Activated CD8-positive, alpha-beta memory T cell treated with anti-CD3 and anti-CD28 coated beads, Interleukin-2, amount 50 U/mL, for 4 hours (primary cell): Measurements from ENCODE around the gene CYP8B1.

Source experiments
- DNase-seq: peaks from one replicate; pipeline ENCODE4 v3.0.0-alpha.2; 2020

Gene CYP8B1, protein sequence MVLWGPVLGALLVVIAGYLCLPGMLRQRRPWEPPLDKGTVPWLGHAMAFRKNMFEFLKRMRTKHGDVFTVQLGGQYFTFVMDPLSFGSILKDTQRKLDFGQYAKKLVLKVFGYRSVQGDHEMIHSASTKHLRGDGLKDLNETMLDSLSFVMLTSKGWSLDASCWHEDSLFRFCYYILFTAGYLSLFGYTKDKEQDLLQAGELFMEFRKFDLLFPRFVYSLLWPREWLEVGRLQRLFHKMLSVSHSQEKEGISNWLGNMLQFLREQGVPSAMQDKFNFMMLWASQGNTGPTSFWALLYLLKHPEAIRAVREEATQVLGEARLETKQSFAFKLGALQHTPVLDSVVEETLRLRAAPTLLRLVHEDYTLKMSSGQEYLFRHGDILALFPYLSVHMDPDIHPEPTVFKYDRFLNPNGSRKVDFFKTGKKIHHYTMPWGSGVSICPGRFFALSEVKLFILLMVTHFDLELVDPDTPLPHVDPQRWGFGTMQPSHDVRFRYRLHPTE

DNA sequence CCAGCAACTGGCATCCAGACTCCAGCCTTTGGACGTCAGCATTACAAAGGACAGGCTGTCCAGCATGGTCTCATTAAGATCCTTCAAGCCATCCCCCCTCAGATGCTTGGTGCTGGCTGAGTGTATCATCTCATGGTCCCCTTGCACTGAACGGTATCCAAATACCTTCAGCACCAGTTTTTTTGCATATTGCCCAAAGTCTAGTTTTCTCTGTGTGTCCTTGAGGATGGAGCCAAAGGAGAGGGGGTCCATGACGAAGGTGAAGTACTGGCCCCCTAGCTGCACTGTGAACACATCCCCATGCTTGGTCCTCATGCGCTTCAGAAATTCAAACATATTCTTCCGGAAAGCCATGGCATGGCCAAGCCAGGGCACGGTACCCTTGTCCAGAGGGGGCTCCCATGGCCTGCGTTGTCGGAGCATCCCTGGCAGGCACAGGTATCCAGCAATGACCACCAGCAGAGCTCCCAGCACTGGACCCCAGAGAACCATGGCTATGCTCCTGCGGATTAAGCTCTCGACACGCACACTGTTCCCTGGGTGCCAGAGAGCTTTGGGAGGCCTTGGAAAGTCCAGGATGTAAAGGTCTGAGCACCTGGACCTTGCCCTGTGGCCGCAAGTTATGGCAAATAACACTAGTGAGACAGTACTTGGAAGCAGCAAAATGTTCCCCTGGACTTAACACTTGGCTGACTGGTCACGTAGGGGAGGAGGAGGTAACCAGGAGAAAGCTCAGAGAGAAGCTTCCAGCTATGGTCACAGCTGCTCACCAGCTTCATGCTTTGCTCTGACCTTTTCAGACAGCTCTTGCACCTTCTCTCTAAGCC is at the start of gene CYP8B1:
Gene CYP8B1, minus strand, starts transcription at position 555 of the 827 bp plus-strand sequence. Its CDS starts 63 bp downstream, at position 492.
- no peak for DNase-seq

DNA sequence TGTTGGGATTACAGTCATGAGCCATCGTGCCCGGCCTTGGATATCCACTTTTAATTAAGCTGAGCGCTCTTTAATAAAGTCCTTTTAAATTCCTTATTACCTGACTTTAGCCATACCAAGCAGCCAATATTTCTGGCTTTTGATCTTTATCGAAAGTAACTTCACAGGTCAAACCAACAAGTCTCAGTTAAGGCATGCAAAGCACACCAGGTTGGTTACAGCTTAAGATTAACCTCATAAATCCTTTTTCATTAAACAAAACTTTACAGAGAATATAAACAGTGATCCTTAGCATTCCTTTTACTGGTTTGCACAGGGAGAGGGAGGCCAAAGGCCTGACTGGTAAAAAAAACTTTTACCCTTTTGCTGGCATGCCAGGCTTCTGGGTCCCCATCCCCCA is 47.9 kb upstream of the CYP8B1 start:
- DNase-seq: no peak

DNA sequence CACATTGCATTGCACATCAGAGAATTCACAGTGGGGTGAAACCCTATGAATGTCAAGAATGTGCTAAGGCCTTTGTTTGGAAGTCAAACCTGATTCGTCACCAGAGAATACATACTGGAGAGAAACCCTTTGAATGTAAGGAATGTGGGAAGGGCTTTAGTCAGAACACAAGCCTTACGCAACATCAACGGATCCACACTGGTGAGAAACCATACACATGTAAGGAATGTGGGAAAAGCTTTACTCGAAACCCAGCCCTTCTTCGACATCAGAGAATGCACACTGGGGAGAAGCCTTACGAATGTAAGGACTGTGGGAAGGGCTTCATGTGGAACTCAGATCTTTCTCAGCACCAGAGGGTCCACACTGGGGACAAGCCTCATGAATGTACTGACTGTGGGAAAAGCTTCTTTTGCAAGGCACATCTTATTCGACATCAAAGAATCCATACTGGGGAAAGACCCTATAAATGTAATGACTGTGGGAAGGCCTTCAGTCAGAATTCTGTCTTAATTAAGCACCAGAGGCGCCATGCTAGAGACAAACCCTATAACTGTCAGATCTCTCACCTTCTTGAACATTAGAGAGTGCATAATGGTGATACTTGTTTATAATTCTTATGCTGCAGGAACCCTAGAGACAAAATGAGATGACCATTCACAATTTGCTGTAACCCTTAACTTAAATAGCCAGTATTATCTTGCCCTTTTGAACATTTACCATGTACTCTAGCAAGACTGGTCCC is 39.3 kb upstream of the CYP8B1 start:
- DNase-seq: no peak

DNA sequence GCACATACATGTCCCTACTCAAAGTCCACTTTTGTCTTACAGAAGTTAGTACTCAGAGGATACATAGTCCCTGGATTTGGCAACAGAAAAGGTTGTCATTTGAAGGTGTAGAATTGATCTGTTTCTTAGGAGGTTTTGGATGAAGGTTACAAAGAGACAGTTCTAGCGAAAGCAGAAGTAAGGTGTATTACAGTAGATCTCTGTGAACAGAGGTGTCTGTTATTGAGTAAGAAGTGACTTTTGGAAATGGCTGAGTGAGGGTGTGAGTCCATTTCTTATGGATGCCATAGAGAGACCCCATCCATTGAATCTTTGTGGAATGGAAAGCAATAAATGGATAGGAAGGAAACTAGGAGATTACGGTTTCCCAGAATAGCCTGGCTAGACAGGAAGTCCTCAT is 35.9 kb upstream of the CYP8B1 start:
- no peak for DNase-seq

DNA sequence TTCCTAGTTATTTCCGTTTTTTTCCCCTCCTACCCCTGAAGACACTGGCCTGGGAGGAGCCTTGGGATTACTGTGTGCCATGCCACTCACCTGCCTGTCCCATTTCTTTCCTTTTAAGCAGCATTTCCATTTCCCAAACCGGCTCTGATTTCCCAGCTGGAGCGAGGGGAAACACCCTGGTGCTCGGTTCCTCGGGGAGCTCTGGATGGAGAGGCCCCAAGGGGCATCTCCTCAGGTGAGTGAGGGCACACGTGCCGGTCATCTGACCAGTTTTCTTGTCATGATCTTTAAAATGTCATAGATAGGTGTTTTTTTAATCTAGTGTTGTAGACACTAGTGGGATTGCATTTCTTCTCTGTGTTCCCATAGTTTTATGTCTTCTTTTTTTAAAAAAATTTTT is 33.0 kb upstream of the CYP8B1 start:
- no peak for DNase-seq

DNA sequence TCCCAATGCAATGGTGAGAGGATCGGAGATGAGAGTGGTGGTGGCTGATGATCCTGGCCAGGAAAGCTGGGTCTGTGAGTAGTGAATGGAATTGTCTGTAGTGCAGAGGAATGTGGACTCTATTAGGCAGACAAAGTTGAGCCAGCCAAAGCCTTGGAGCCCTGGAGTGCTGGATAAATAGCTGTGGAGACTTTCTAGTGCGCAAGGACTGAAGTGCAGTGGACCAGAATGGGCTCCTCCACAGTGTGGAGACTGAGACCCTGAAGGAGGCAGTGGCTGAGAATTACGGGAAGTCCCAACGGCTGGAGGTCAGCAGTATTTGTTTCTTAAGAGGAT is 31.1 kb upstream of the CYP8B1 start:
- DNase-seq: no peak

DNA sequence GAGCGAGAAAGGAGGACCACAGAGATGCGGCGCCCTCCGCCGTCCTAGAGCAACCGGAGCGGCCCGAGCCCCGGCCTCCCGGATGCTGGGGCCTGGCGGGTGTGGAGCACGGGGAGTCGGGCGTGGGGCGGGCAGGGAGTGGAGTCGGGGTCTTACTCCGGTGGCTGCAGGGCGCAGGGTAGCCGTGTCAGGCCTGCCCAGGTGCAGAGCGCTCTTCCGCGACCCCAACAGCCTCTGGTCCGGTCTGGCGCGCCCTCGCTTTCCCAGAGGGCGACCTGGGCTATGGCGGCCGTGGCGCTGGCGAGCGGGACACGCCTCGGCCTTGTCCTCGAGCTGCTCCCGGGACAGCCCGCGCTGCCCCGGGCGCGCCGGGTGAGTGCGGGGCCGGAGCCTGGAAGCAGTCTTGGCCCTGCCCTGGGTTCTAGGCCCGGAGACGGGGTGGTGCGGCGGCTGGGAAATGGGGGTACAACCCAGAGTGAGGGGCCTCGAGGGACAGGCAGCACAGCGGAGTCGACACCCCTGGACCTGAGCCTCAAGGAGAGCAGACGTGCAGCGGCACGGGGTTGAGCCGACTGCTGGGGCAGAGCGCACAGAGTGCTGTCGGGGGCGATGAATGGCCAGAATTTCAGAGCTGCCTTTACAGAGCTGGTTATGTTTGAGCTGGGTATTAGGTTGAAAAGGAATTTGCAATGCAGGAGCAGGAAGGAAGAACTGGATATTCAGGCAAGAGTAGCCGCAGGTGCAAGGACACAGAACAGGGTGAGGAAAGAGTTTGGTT is 30.6 kb upstream of the CYP8B1 start, which contains the start of gene ZNF662:
Gene ZNF662, plus strand, starts transcription at position 73 of the 778 bp plus-strand sequence. CDS start 1,973 bp downstream, outside the sequence.
- DNase-seq: peak; percentile 31

DNA sequence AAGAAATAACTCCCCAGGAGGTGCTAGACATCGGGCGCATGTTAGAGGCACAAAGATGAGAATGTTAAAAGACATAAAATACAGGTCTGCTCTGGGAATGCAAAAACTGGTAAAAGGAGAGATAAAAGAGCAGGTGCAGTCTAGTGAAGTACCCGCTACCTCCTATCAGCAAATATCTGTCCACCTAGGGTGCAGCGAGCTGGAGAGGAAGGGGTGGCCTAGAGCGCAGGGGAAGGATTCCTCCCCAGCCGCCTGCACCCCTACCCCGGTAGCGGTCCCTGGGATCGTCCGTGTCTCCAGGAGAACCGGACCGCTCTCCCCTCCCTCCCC is 30.0 kb upstream of the CYP8B1 start:
- no peak for DNase-seq

DNA sequence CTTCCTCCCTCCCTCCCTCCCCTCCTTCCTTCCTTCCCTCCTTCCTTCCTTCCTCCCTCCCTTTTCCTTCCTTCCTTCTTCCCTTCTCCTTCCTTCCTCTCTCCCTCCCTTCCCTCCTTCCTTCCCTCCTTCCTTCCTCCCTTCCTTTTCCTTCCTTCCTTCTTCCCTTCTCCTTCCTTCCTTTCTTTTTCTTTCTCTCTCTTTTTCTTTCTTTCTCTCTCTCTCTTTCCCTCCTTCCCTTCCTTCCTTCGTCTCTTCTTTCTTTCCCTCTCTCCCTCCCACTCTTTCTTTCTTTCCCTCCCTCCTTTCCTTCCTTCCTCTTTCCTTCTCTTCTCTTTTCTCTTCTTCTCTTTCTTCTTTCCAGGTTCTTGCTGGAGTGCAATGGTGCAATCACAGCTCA is 28.4 kb upstream of the CYP8B1 start:
- no peak for DNase-seq

DNA sequence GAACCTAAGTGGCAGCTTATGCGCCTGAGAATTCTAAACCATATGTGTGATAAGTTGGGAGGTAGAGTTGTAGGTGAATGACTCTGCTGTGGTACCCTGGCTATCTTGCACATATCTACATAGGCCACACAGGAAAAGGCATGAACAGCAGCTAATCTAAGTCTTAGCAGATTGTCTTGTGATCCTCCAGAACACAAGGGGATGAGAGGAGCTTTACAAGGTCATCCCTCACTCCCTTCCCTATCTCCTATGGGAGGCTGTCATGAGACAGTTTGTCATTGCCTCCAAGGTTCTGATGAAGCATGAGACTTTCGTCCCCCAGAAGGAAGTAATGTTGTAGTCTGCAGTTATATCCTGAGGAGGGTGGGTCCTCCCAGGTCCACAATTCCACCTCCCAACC is 26.6 kb upstream of the CYP8B1 start:
- DNase-seq: no peak

DNA sequence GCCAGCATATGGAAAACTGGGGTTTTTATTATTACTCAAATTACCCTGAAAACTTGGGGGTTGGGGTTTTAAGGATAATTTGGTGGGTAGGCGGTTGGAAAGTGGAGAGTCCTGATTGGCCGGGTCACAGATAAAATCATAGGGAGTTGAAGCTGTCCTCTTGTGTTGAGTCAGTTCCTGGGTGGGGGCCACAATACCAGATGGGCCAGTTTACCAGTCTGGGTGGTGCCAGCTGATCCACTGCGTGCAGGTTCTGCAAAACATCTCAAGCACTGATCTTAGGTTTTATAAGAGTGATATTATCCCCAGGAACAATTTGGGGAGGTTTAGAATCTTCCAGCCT is 25.4 kb upstream of the CYP8B1 start:
- DNase-seq: no peak

DNA sequence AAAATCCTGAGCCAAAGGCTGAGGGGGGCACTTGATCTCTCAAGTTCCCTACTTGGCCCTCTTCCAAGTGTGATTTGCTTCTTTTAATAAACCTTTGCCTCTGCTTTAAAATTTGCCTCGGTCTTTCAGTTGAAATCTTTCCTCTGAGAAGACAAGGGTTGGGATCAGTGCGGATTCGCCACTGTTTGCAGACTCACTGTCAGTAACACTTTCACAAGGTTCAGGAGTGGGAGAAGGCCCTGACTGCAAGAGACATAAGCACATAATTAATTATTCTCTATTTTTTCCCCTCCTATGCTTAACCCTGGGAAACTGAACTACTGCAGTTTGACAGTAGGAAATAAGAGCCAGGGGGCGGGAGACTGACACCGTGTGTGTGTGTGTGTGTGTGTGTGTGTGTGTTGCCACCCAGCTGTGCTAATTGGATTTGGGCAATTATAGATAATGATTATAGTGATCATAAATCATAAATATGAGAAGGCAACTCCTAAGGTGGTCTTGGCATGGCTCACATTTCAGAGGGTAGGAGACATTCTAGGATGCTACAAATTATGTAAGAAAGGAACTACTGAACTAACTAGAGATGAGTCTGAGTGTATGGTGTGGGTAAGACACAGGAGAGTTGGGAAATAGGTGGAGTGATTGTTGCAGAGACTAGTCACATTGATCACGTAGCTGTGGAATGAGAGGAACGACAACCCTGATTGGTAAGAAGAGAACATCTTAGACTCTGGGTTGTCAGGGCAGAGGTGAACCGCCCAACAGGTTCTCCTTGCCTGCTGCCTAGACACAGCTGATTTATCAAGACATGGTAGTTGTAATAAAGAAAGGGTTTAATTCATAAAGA is 24.8 kb upstream of the CYP8B1 start:
- no peak for DNase-seq

DNA sequence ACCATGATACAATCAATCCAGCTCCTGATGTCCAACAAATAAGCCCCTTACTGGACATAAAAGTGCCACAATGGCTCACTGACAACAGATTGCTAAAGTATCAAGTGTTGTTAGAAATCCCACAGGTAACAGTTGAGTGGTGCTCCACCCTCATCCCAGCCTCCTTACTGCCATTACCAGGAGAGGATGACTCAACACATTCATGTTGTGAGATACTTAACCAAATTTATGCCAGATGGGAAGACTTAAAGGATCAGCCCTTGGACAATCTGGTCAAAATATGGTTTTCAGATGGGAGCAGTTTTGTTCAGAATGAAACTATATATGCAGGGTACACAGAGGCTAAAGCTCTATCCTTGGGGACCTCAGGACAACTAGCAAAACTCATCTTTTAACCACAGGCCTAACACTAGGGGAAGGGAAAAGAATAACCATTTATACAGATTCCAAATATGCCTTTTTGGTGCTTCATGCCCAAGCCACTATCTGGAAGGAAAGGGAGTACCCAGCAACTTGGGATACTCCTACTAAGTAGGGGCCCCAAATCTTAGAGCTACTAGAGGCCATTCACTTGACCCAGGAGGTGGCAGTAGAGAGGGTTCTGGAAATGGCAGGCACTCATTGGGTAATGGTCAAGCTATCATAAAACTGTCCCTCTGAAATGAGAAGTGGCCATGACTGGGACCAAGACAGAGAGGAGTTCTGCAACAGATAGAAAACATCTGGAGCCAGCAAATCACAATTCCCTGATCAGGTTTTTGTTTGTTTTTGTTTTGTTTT is 23.4 kb upstream of the CYP8B1 start:
- no peak for DNase-seq

DNA sequence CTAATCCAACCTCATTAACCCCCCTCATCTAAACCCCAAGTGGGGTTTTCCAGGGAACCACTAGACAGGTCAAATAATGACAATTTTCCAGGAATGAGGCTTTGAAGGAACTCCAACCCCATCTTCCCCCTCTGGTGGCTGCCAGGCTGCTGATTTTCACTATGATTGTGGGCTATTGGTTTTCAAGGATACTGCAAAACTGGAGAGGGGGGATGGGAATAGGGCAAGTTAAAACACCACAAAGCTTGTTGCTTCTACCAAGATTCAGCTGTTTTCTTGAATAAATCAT is 19.8 kb upstream of the CYP8B1 start:
- no peak for DNase-seq

DNA sequence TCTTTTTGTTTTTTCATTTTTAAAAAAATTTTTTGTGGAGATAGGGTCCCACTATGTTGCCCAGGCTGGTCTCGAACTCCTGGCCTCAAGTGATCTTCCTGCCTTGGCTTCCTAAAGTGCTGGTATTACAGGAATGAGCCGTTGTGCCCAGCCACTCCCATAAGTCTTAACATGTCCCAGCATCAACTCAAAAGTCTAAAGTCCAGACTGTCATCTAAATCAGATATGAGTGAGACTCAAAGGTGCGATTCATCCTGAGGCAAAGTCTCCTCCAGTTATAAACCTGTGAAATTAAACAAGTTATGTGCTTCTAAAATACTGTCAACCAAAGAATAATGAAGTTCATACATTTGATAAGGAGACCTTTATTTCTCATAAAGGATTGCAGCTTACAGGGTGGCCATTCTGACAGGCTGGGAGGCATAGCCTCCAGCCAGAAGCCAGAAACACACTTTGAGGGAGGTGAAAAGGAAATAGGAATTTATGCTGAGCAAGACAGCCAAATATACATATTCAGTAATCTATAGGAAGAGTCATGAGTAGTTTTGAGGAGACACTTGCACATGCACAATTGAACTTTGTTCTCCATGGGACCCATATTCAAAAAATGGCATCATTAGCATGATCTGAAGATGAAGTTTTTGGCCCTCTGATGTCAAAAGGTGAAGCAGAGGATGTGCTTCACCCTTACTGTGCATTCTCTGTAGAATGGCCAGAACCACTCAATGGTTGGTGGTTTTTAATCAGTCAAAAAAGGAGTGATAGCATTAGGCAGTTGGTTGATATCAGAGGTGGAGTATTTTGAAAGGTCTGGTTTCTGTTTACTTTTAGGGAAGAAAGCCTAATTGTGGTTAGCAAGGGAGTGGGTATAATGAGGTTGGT is 19.3 kb upstream of the CYP8B1 start:
- no peak for DNase-seq

DNA sequence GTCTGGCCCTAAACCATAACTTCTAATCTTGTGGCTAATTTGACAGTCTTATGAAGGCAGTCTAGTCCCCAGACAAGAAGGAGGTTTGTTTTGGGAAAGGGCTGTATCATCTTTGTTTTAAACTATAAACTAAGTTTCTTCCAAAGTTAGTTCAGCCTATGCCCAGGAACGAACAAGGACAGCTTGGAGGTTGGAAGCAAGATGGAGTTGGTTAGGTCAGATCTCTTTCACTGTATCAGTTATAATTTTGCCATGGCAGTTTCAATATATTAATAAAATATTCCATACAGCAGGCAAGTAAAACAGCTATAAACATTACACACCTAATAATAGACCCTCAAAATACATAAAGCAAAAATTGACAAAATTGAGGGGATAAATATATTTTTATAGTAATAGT is 17.1 kb upstream of the CYP8B1 start:
- DNase-seq: no peak

DNA sequence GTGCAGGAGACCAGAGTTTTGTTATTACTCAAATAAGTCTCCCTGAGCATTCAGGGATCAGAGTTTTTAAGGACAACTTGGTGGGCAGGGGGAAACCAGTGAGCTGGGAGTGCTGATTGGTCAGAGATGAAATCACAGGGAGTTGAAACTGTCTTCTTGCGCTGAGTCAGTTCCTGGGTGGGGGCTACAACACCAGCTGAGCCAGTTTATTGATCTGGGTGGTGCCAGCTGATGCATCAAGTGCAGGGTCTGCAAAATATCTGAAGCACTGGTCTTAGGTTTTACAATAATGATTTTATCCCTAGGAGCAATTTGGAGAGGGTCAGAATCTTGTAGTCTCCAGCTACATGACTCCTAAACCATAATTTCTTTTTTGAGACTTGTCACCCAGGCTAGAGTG is 16.5 kb upstream of the CYP8B1 start:
- no peak for DNase-seq

DNA sequence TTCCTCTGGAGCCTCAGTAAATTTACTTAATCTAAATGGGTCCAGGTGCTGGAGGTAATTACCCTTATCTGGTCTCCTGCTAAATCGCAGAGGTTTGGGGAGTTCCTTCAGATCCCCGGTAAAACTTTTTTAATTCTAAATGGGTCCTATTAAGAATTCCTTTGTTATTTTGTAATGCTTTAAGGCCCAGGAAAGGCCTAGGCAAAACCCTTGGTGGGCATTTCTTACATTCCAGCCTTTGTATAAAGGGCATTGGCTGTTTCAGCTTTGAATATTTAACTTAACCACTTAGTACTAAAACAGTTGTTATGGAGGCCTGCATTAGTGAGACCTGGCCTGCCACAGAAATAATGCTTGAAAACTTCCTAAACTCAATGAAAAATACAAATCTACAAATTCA is 15.4 kb upstream of the CYP8B1 start:
- no peak for DNase-seq

DNA sequence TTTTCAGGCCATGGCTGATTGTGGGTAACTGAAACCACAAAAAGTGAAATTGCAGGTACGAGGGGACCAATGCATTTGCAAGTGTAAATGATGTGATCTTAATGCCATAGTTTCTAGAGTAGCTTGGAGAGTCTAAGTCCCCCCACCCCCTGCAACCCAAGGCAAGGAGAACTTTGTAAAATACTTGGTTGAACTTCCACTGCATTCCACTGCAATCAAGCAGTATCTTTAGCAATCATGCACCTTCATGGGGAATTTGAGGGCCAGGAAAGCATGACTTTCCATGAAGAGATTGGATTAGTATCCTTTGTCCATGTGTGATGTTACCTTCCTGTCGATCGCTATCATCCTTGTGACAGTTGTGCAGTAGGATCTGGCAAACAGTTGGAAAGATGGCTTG is 11.4 kb upstream of the CYP8B1 start:
- no peak for DNase-seq

DNA sequence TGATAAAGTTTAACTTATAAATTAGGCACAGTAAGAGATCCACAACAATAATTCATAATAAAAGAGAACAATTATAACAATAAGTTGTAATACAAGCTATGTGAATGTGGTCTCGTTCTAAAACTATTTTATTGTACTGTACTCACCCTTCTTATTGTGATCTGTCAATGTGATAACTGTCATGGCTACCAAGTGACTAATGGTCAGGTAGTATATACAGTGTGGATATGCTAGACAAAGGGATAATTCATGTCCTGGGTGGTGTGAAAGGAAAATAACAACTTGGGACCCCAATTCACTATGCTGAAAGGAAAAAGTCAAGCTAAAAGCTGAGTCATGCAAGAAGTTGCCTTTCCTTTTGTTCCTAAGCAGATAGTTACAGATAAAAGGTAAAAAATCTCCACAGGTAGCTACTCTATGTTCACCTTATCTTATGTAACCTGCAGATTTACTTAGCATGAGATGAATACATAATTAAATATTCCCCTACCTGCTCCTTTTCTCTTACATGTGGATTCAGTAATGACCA is 10.7 kb upstream of the CYP8B1 start:
- DNase-seq: no peak
